GM12874 (cell line): ENCODE data around the gene WFDC8.

Experiments used
- TF ChIP-seq, protein P1 (sequence below): IDR thresholded peaks from 2 replicates; pipeline ENCODE4 v1.5.1; 2011; ENCODE audit warnings: low read depth, mild to moderate bottlenecking, control low read depth, low read length, moderate library complexity; ENCODE audit not compliant: insufficient read depth

Gene WFDC8

DNA sequence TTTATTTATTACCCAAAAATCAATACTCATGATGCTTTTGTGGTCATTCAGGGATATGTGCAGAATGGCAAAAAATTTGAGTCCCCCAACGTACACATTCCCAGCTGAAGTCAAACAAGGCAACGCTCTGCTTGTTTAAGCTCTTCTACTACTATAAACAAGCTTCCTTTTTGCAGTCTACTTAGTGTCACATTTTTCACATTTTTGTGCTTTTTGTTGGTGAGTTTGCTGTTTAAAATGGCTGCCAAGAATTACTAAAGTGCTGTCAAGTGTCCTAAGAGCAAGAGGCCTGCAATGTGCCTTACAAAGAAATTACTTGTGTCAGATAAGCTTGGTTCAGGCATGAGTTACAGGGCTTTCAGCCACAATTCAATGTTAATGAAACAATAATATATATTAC is 2.1 kb downstream of the WFDC8 start:
- TF ChIP-seq, protein P1, sequence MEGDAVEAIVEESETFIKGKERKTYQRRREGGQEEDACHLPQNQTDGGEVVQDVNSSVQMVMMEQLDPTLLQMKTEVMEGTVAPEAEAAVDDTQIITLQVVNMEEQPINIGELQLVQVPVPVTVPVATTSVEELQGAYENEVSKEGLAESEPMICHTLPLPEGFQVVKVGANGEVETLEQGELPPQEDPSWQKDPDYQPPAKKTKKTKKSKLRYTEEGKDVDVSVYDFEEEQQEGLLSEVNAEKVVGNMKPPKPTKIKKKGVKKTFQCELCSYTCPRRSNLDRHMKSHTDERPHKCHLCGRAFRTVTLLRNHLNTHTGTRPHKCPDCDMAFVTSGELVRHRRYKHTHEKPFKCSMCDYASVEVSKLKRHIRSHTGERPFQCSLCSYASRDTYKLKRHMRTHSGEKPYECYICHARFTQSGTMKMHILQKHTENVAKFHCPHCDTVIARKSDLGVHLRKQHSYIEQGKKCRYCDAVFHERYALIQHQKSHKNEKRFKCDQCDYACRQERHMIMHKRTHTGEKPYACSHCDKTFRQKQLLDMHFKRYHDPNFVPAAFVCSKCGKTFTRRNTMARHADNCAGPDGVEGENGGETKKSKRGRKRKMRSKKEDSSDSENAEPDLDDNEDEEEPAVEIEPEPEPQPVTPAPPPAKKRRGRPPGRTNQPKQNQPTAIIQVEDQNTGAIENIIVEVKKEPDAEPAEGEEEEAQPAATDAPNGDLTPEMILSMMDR: no peak

DNA sequence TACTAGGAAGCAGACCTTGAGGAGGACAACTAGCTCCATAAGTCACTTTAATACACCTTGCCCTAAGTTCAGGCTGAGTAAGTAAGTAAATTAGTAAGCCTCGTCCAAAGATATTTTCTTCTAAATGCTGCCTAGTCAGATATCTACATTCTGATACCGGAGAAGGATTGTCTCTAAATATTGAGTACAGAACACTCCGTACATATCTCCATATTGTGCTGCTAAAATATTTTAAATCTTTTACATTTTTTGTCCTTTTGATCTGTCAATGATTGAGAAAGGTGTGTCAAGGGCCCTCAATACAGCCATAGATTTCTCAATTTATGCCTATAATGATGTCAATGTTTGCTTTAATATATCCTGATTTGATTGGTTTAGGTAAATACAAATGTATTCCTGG is 3.2 kb downstream of the WFDC8 start:
- TF ChIP-seq, protein P1: no peak

DNA sequence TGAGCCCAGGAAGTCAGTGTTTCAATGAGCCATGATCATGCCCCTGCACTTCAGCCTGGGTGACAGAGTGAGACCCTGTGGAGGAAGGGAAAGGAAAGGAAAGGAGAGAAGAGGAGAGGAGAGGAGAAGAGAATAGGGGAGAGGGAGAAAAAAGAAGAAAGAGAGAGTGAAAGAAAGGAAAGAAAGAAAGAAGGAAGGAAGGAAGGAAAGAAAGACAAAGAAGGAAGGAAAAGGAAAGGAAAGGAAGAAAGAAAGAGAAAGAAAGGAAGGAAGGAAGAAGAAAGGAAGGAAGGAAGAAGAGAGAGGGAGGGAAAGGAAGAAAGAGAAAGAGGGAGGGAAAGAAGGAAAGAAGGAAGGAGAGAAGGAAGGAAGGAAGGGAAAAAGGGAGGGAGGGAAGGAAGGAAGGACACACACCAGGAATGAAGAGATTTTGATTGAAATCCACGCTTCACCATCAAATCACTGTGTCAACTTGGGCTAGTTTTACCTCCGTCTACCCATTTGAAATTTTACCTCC is 14.3 kb downstream of the WFDC8 start:
- TF ChIP-seq, protein P1: no peak

DNA sequence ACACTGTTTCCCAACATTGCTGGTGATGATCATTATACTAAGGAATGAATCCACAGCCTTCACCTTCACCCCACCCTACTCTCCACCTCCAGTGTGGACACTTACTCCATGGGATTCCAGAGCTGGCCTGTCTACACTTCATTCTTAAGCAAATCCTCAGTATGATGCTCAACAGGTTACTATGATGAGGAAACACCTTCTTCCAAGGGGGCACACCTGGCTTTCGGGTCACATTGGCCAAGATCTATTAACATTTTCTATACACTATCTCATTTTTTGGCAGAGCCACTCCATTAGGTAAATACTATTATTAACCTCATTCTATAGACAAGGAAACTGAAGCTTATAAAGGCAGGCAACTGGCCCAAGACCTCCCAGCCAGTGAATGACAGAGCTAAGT is 23.9 kb downstream of the WFDC8 start:
- TF ChIP-seq, protein P1: no peak

DNA sequence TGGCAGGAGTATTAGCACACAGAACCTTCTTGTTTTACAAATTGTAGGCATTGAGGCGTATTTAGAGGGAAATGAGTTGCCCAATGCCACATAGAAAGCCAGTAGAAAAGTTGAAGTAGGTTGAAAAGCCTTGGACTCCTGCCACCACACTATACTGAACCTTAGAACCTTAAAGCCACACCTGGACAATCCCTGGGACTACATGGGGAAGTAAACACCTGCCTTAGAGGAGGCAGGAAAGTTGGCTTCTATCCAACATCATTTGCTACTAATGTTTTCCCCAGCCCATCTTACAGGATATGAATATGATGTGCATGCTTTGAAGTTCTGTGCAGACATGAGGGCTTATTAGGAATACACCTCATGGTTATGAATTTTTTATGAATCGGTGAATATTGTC is 26.6 kb downstream of the WFDC8 start:
- TF ChIP-seq, protein P1: no peak

DNA sequence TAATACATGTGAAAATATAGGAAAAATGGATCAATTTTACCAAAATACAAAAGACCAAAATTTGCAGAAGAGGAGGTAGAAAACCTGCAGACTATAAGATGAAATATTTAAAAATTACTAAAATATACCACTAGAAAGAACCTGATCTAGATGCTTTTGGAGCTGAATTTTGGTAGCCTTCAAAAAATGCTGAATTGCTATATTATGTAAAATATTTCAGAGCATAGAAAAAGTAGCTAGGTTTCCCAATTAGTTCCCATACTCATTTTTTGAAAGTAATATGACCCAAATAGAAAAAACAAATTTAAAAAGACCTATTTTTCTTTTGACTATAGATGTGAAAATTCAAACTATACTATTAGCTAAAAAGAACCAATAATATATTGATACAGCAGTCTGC is 28.3 kb downstream of the WFDC8 start:
- TF ChIP-seq, protein P1: no peak

DNA sequence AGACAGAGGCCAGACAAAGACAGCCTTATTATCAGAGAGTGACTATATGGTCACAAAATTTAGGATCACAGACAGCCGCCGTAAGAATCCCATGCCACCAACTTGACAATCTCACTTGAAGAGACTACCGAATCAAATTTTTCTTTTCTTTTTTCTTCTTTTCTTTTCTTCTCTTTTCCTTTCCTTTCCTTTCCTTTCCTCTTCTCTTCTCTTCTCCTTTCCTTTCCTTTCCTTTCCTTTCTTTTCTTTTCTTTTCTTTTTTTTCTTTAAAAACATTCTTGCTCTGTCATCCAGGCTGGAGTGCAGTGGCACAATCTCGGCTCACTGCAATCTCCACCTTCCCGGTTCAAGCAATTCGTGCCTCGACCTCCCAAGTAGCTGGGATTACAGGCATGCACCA is 30.7 kb downstream of the WFDC8 start:
- TF ChIP-seq, protein P1: no peak
